Left lung (tissue), 10 donors: ENCODE measurements around the gene SMU1. TPM values are rescaled to one million over a fixed set of nuclear protein-coding genes. Genes with fewer than 3 reads are reported as not detected.

Experiments
- ATAC-seq: fragments of 200-7000 bp; cut with Tn5 transposase; one replicate; pipeline ENCODE4 v1.9.1; 2020; ENCODE audit warnings: moderate library complexity
- DNase-seq, 4 donors: peaks; one replicate each; pipeline ENCODE4 v3.0.0-alpha.2; 2013 to 2020
- H3K27ac ChIP-seq, 2 donors: fragments of 200-600 bp; sonication (generic) in 1 of 2; one replicate each; pipeline versions ENCODE4 v1.5.0 to v1.8.0; 2020 to 2021
- H3K27me3 ChIP-seq, 2 donors: fragments of 200-600 bp; sonication (generic) in 1 of 2; one replicate each; pipeline versions ENCODE4 v1.5.0 to v1.8.0; 2020 to 2021
- H3K36me3 ChIP-seq, 2 donors: fragments of 200-600 bp; sonication (generic) in 1 of 2; one replicate each; pipeline versions ENCODE4 v1.5.0 to v1.8.0; 2020 to 2021
- H3K4me1 ChIP-seq, 2 donors: fragments of 200-600 bp; one replicate each; pipeline ENCODE4 v1.8.0; 2021
- H3K4me3 ChIP-seq, 2 donors: fragments of 200-600 bp; sonication (generic) in 1 of 2; one replicate each; pipeline versions ENCODE4 v1.5.0 to v1.8.0; 2020 to 2021; ENCODE audit warnings: mild to moderate bottlenecking in 1 of 2
- H3K9me3 ChIP-seq, 2 donors: fragments of 200-600 bp; sonication (generic) in 1 of 2; one replicate each; pipeline versions ENCODE4 v1.5.0 to v1.8.0; 2020 to 2021
- intact Hi-C, 2 donors: fragments of 100-400 bp; cut with DNase I; formaldehyde crosslinking; loops; one replicate each; pipeline versions ENCODE4 v1.11.2 to v1.14.2; 2022
- polyA plus RNA-seq, 6 donors: library from polyadenylated mRNA; unstranded; fragments of 120-200 nt; gene quantifications; one replicate each; pipeline ENCODE4 v1.2.1, GENCODE V29; 2013; ENCODE audit not compliant: insufficient read length in 6 of 6
- total RNA-seq, 2 donors: library from RNA; stranded (reverse); fragmentation: NEBNext Ultra II Directional; extraction: Animal tissue kit (Norgen Biotek cat#: 25700); gene quantifications; one replicate each; pipeline ENCODE4 v1.2.1, GENCODE V29; 2021
- TF ChIP-seq, protein P1 (sequence below), 2 donors: fragments of 200-600 bp; sonication (generic) in 1 of 2; IDR thresholded peaks; one replicate each; pipeline versions ENCODE4 v1.5.0 to v1.8.0; 2021; ENCODE audit warnings: antibody characterized with exemption in 2 of 2
- donor health status: DM: no; HTN: yes; CAD: no.
- donor health status: DM: no; HTN: no; CAD: no.

The SMU1 gene
- total and polyA plus RNA-seq, 8 donors = 17.3 to 30.1 (median 26.7) TPM

DNA sequence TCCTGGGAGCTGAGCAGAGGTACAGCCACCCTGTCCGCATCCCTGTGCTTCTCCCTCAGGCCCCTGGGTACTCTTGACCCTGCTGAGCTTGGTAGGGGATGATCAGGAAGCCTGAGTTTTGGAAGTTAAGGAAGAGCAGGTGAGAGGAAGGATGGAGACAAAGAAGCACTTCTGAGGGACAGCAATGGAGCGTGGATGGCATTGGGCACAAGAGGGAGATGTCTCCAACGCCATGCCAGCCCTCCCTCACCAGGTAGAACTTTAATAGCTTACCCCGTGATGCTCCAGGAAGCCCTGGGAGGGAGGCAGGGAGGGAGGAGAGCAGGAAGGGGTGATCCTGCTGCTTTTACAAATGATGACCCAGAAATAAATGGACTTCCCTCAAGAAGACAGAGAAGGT lies 29.9 kb upstream of the SMU1 start:
- TF ChIP-seq, protein P1, sequence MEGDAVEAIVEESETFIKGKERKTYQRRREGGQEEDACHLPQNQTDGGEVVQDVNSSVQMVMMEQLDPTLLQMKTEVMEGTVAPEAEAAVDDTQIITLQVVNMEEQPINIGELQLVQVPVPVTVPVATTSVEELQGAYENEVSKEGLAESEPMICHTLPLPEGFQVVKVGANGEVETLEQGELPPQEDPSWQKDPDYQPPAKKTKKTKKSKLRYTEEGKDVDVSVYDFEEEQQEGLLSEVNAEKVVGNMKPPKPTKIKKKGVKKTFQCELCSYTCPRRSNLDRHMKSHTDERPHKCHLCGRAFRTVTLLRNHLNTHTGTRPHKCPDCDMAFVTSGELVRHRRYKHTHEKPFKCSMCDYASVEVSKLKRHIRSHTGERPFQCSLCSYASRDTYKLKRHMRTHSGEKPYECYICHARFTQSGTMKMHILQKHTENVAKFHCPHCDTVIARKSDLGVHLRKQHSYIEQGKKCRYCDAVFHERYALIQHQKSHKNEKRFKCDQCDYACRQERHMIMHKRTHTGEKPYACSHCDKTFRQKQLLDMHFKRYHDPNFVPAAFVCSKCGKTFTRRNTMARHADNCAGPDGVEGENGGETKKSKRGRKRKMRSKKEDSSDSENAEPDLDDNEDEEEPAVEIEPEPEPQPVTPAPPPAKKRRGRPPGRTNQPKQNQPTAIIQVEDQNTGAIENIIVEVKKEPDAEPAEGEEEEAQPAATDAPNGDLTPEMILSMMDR (IDR thresholded peaks at IDR 0.05) = no peak
- Histone ChIP-seq H3K4me1 (peaks cover 6 to 12% of the 10 kb centered on the region in 2 donors), H3K36me3 (peaks cover 0 to 14% of the 10 kb centered on the region in 2 donors), H3K9me3 (no peaks in the 10 kb centered on the region), H3K27ac (peak overlapping the region; percentile 59 to 67), H3K4me3 (no peak overlapping the region), H3K27me3 (no peaks in the 10 kb centered on the region)
- intact Hi-C loops = no loop called here
- ATAC-seq (no peak), DNase-seq (no peak)

DNA sequence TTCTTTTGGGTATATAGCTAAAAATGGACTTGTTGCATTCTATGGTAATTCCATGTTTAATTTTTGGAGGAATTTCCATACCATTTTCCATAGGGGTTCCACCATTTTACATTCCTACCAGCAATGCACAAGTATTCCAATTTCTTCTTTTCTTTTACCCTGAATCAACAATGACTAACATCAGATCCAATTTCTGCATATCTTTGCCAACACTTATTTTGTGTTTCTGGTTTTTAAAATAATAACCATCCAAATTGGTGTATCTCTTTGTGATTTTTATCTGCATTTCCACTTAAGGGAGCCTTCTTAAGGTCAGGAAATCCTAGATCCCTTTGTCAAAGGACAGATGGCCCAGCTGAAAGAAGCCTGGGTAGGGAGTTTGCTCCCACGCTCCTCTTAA lies 29.5 kb upstream of the SMU1 start:
- ATAC-seq (no peak), DNase-seq (no peak)
- Histone ChIP-seq H3K4me3 (no peak overlapping the region), H3K4me1 (peaks cover 6 to 12% of the 10 kb centered on the region in 2 donors), H3K9me3 (no peaks in the 10 kb centered on the region), H3K27me3 (no peaks in the 10 kb centered on the region), H3K36me3 (peaks cover 0 to 9% of the 10 kb centered on the region in 2 donors), H3K27ac (no peak overlapping the region)
- TF ChIP-seq, protein P1 (IDR thresholded peaks at IDR 0.05) = no peak
- intact Hi-C loops = no loop called here

DNA sequence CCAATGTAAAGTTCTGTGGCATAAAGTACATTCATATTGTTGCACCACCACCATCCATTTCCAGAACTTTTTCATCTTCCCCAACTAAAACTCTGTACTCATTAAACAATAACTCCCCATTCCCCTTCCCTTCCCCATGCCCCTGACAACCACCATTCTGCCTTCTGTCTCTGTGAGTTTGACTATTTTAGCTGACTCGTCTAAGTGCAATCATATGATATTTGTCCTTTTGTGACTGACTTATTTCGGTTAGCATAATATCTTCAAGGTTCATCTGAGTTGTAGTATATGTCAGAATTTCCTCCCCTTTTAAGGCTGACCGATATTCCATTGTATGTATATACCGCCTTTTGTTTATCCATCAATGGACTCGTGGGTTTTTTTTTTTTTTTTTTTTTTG lies 29.0 kb upstream of the SMU1 start:
- DNase-seq (no peak), ATAC-seq (no peak)
- Histone ChIP-seq H3K9me3 (no peaks in the 10 kb centered on the region), H3K4me3 (no peak overlapping the region), H3K36me3 (peaks cover 0 to 6% of the 10 kb centered on the region in 2 donors), H3K4me1 (peaks cover 6 to 12% of the 10 kb centered on the region in 2 donors), H3K27me3 (no peaks in the 10 kb centered on the region), H3K27ac (no peak overlapping the region)
- TF ChIP-seq, protein P1 (IDR thresholded peaks at IDR 0.05) = no peak
- intact Hi-C loops = no loop called here

DNA sequence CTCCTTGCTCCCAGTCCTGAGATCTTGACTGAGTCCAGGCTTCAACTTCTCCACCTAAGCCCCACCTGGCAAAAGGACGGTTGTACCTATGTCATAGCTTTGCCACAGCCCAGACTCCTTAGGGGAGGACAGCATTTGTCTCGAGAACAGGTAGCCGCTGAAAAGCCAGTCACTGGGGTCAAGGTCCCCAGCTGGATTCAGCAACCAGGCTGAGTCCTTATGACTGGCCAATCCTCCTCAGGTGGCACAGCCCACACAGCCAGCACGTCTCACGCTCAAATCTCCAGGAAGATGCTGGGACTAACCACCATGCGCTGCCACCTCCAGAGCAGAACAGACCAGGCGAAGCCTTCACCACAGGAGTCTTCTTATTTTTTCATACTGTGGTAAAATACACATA lies 27.9 kb upstream of the SMU1 start:
- DNase-seq (no peak), ATAC-seq (no peak)
- intact Hi-C loops = no loop called here
- H3K4me1 ChIP-seq = peaks cover 6 to 12% of the 10 kb centered on the region in 2 donors
- no peaks in the 10 kb centered on the region for H3K9me3 ChIP-seq
- H3K27me3 ChIP-seq = no peaks in the 10 kb centered on the region
- H3K27ac ChIP-seq = no peak overlapping the region
- TF ChIP-seq, protein P1 (IDR thresholded peaks at IDR 0.05) = no peak
- H3K4me3 ChIP-seq = no peak overlapping the region
- no peaks in the 10 kb centered on the region for H3K36me3 ChIP-seq

DNA sequence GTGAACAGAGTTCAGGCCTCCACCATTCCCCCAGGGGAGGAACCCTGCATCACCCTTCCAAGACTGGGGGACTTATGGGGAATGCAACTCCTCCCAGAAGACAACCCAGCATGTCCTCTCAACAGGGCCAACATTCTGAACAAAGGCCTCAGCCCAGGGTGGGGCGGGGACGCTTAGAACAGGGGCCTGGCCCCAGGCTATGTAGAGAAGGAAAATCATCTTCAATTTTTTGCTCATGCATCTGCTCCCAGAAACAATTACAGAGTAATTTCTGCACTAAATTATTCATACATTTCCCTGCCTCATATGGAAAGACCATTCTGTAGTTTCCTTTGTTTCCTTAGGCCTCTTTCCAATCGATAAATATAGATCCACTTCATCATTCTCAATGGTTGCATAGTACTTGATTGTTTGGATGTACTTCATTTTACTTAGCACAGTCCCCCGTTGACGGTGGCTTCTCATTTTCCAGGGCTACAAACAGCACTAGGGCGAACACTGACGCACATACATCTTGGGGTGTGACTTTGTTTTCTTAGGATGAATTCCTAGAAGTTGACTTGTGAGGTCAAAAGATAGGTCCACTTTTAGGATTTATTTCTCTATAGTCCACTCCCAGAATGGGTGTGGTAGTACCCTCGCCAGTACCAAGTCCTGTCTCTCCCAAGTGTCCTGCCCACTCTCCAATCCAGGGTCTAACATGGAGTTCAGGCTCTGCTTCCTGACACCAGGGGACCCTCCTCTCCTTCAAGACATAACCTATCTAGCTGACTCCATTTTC lies 27.2 kb upstream of the SMU1 start:
- TF ChIP-seq, protein P1 (IDR thresholded peaks at IDR 0.05) = no peak
- Histone ChIP-seq H3K4me3 (no peak overlapping the region), H3K9me3 (no peaks in the 10 kb centered on the region), H3K27ac (no peak overlapping the region), H3K36me3 (no peaks in the 10 kb centered on the region), H3K27me3 (no peaks in the 10 kb centered on the region), H3K4me1 (peaks cover 6 to 12% of the 10 kb centered on the region in 2 donors)
- no peak for DNase-seq
- no peak for ATAC-seq
- intact Hi-C loops = no loop called here
